Left kidney (tissue), 2 donors: ENCODE results near the gene ALG1. TPM values are rescaled to one million over a fixed set of nuclear protein-coding genes. Genes with fewer than 3 reads are reported as not detected.
"Not testable (repeated sequence)": the region's sequence is repeated elsewhere in the genome, so short reads cannot be mapped to it uniquely, and the experiment has no call there.

Experiments
- DNase-seq: peaks from one replicate; pipeline ENCODE4 v3.0.0-alpha.2; 2013
- polyA plus RNA-seq: library from polyadenylated mRNA; unstranded; fragments of 120-200 nt; gene quantifications from one replicate; pipeline ENCODE4 v1.2.1, GENCODE V29; 2013; ENCODE audit not compliant: insufficient read length

The ALG1 gene
- polyA plus RNA-seq, 1 donor: 23.5 TPM

GRCh38 chr16:5044011-5044540 is 27.6 kb upstream of the ALG1 start:
- DNase-seq: no peak

- not testable (repeated sequence) for DNase-seq
Measured at GRCh38 chr16:5044581-5044980, 27.1 kb upstream of the ALG1 start.

GRCh38 chr16:5045499-5046115 is 26.0 kb upstream of the ALG1 start:
- no peak for DNase-seq

GRCh38 chr16:5046914-5047313 is 24.7 kb upstream of the ALG1 start:
- no peak for DNase-seq

GRCh38 chr16:5054876-5055865 is 16.5 kb upstream of the ALG1 start:
- no peak for DNase-seq

- DNase-seq: no peak
Measured at GRCh38 chr16:5056352-5056751, 15.3 kb upstream of the ALG1 start.

- no peak for DNase-seq
Measured at GRCh38 chr16:5058476-5058875, 13.2 kb upstream of the ALG1 start.

GRCh38 chr16:5059386-5060072 is 12.1 kb upstream of the ALG1 start:
- DNase-seq: no peak

GRCh38 chr16:5060073-5060641 is 11.5 kb upstream of the ALG1 start:
- DNase-seq: no peak

GRCh38 chr16:5062051-5062450 is 9.6 kb upstream of the ALG1 start:
- DNase-seq: no peak

GRCh38 chr16:5062790-5063765 is 8.6 kb upstream of the ALG1 start:
- no peak for DNase-seq

GRCh38 chr16:5064915-5065314 is 6.7 kb upstream of the ALG1 start:
- no peak for DNase-seq

- DNase-seq: no peak
Measured at GRCh38 chr16:5065326-5065725, 6.3 kb upstream of the ALG1 start.

GRCh38 chr16:5065813-5066212 is 5.8 kb upstream of the ALG1 start, which contains the start of gene C16orf89:
TSS of gene C16orf89 (minus strand) at chr16:5065956. CDS start at chr16:5065908, 48 bp downstream.
- DNase-seq: no peak

- no peak for DNase-seq
Measured at GRCh38 chr16:5066511-5066910, 5.1 kb upstream of the ALG1 start.

GRCh38 chr16:5069048-5069447 is 2.6 kb upstream of the ALG1 start:
- DNase-seq: no peak

- DNase-seq: no peak
Measured at GRCh38 chr16:5069854-5070253, 1.8 kb upstream of the ALG1 start.

- no peak for DNase-seq
Measured at GRCh38 chr16:5070431-5071186, 1.0 kb upstream of the ALG1 start.

GRCh38 chr16:5071341-5071680 is 332 bp upstream of the ALG1 start:
- DNase-seq: no peak
